Endothelial cell of umbilical vein (primary cell): ENCODE results near the gene SCTR.

Source experiments
- CTCF ChIP-seq, 2 donors: IDR thresholded peaks; 1 replicate in 1 of 2; 2 replicates in 1 of 2; pipeline ENCODE4 v1.5.1; 2011; ENCODE audit warnings: low read length in 2 of 2, mild to moderate bottlenecking in 2 of 2, moderate library complexity in 2 of 2, control low read depth in 1 of 2, inconsistent platforms in 1 of 2, low read depth in 1 of 2; ENCODE audit not compliant: insufficient read depth in 1 of 2; ENCODE audit errors: extremely low read depth in 1 of 2
- JUN ChIP-seq: IDR thresholded peaks from 2 replicates; pipeline ENCODE4 v1.6.1; 2011; ENCODE audit warnings: borderline replicate concordance, low read depth; ENCODE audit not compliant: insufficient read length, insufficient read depth
- MAX ChIP-seq: IDR thresholded peaks from 2 replicates; pipeline ENCODE4 v1.6.1; 2011; ENCODE audit not compliant: insufficient read depth, insufficient read length
- POLR2A ChIP-seq: IDR thresholded peaks from 2 replicates; pipeline ENCODE4 v1.6.1; 2012; ENCODE audit warnings: low read depth, mild to moderate bottlenecking, control low read depth, low read length

GRCh38 chr2:119495948-119496347, 28.3 kb downstream of the SCTR start:
- TF ChIP-seq CTCF (IDR thresholded peaks at IDR 0.05; ENCODE audit: extremely low read depth in 1 of 2, insufficient read depth in 1 of 2, low read depth in 1 of 2, low read length in 2 of 2) = no peak
- no peak for TF ChIP-seq POLR2A
- no peak for TF ChIP-seq MAX
- TF ChIP-seq JUN = no peak
